GM19240 (cell line): ENCODE measurements around the gene OR5AL1.
"Not testable (repeated sequence)": the region's sequence is repeated elsewhere in the genome, so short reads cannot be mapped to it uniquely, and the experiment has no call there.

Experiments used
- DNase-seq: peaks from one replicate; pipeline ENCODE4 v3.0.0; 2011; ENCODE audit warnings: low spot score; ENCODE audit not compliant: insufficient read length

The OR5AL1 gene

DNA sequence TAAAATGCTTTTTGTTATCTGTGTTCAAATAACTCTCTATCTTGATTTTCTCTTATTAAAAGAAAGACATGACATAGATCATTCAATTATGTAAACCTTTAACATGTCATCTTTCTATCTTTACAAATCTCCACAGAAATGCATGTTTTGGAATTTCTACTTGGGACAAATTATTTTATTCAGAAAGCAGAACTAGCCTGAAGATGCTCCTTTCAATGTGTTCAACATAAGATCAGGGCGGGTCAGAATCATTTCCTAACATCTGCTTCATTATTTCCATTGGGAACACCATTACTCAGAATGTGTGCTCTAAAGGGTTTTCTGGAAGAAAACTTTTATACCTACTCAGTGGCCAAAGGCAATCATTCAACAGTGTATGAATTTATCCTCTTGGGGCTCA lies at the start of gene OR5AL1:
Gene OR5AL1, plus strand, starts transcription at position 301 of the 400 bp plus-strand sequence.
- DNase-seq = no peak

- no peak for DNase-seq
These were observed 37.2 kb upstream of the OR5AL1 start, which contains the start of gene OR8U1 for GRCh38 chr11:56375324-56375723. Gene OR8U1 (plus strand): TSS chr11:56375624. CDS start chr11:56375624, 0 bp downstream.

DNA sequence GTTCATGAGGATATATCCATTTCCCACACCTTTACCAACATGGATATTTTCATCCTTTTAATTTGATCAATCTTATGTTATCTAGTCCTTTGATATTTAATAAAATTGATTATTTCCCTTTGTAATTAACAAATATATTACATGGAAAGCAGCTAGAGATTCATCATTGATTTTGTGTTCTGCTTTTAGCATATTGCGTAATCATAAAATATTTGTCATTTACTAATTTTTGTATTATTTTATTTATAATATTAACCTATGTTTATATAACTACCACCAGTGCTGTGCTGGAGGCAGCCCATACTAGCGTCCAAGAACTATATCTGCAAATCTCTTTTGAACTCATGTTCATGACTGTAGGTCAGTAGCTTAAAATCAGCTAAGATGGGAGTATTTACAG lies 32.4 kb upstream of the OR5AL1 start:
- DNase-seq = no peak

DNA sequence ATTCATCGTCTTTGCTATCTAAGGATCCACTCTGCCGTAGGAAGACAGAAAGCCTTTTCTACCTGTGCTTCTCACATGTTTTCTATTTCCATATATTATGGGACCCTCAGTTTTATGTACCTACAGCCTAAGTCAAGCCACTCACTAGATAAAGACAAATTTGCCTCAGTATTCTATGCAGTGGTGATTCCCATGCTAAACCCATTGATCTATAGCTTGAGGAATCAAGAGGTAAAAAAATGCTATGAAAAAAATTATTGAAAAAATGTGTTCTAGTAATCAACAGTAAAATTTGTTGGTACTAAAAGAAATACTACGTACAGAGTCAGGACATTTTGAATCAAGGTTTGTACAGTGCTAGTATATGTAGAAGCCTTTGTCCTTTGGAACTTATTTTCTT lies 18.1 kb upstream of the OR5AL1 start:
- DNase-seq = no peak

- no peak for DNase-seq
These were observed 16.4 kb upstream of the OR5AL1 start for GRCh38 chr11:56396047-56396446.

DNA sequence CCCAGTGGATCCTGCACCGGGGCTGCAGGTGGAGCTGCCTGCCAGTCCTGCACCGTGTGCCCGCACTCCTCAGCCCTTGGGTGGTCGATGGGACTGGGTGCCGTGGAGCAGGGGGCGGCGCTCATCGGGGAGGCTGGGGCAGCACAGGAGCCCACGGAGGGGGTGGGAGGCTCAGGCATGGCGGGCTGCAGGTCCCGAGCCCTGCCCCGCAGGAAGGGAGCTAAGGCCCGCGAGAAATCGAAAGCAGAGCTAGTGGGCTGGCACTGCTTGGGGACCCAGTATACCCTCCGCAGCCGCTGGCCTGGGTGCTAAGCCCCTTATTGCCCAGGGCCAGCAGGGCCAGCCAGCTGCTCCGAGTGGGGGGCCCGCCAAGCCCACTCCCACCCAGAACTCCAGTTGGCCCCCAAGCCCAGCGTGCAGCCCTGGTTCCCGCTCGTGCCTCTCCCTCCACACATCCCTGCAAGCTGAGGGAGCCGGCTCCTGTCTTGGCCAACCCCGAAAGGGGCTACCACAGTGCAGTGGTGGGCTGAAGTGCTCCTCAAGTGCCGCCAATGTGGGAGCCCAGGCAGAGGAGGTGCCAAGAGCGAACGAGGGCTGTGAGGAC lies 10.5 kb upstream of the OR5AL1 start:
- DNase-seq = not testable (repeated sequence)

DNA sequence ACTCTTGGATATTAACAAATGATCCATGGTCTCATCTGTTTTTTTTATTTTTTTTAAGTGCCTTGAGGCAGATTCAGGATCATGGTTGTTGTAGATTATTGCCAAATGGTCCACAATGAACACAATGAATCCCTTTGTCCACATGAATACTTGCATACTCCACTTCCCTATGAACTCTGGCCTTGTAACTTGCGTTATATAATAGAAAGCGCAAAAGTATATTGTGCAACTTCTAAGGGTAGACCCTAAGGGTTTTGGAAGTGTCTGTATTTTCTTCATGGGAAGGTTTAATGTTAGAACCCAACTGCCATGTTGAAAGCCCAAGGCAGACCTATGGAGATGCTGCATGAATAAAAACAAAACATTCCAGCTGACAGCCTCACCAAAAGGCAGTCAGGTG lies 8.1 kb upstream of the OR5AL1 start:
- no peak for DNase-seq

DNA sequence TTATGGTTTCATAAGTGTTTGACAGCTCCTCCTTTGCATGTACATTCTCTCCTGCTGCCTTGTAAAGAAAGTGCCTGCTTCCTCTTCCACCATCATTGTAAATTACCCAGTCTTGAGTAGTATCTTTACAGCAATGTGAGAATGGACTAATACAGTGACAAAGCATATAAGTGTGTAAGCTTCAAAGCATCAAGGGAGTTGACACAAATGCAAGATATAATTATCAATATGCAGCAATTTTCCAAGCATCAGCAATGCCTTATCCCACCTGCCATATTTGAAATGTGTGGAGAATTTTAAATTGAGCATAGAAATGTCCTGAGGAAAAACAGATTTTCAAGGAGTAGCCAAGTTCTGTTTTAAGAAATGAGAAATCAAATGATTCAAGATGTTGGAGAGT lies 1.7 kb upstream of the OR5AL1 start:
- DNase-seq = no peak

DNA sequence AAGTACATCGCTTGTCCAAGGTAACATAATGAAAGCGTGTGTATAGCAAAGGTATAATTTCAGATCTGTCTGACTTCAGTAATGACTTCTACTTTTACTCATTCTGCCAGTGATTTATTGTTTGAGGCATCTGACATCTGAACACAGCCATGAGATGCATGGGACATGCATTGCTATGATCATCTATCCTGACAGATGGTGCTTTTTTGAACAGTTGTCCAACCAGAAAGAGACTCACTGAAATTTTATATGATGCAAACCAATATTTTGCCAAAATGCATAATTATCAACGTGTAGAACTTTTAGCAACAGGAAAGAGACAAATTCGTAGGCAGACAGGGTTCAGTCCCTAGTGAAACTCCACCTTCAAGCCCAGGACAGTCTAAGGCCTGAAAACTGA lies 41.0 kb downstream of the OR5AL1 start:
- DNase-seq = no peak

- DNase-seq = no peak
These were observed 44.6 kb downstream of the OR5AL1 start for GRCh38 chr11:56457076-56457475.
